ENCODE data around the gene SMC1A.
"Not testable (repeated sequence)": the region's sequence is repeated elsewhere in the genome, so short reads cannot be mapped to it uniquely, and the experiment has no call there.

Gene SMC1A

DNA sequence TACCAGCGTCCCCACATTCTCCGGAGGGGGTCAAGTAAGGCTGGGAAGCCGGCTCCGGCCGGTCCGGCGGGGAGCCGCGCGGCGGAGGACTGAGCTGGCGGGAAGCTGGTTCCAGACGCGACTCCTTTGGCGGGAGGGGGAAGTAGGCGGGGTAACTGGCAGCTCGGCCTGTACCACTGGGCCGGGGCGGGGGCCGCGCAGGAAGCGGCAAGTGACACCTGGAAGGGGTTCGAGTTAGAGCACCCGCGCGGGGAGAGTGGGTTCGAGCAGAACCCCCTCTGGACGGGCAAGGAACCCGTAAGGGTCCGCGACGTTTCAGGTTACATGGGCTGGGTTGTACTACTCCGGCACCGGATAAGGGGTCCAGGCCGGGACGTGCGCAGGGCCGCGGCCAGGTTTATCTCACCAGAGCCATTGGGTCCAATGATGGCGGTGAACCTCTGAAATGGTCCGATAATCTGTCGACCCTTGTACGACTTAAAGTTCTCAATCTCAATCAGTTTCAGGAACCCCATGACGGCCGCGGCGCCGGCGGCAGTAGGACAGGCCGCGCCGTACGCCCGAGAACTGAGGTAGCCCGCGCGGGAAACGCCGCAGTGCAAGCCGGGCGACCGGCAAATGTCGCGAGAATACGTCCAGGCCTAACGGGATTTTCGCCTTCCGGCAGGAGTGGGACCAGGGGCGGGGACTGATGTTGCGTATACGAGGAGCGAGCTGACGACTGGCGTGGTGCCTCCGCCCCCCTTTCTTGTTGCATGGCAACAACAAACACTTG, at the start of gene SMC1A:
Gene SMC1A (minus strand): TSS at position 569 of the 775 bp plus-strand sequence. CDS start 54 bp downstream, at position 515.
- DNase-seq: peak; percentile 99

GRCh38 chrX:53471346-53471745, 48.9 kb upstream of the SMC1A start:
- no peak for DNase-seq

- DNase-seq: not testable (repeated sequence)
Observed at GRCh38 chrX:53468659-53469058, 46.2 kb upstream of the SMC1A start.

GRCh38 chrX:53458082-53458481, 35.6 kb upstream of the SMC1A start:
- DNase-seq: no peak

- DNase-seq: no peak
Observed at GRCh38 chrX:53456254-53456653, 33.8 kb upstream of the SMC1A start.

GRCh38 chrX:53452812-53453211, 30.4 kb upstream of the SMC1A start:
- no peak for DNase-seq

GRCh38 chrX:53449632-53450031, 27.2 kb upstream of the SMC1A start:
- DNase-seq: no peak

DNA sequence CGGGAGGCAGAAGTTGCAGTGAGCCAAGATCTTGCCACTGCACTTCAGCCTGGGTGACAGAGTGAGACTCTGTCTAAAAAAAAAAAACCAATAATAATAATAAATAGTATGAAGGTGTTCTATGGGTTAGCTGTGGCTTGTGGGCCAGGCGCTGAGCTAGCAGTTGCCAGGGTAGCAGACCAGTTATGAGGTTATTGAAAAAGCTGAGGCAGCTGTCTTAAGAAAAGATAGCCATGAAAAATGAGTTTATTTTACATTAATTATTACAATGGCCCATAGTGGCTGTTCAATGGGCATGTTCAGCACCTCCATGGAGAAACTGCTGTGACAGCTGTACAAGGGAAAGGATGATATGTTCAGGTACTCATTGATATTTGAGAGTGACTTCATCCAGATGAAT, 25.0 kb upstream of the SMC1A start:
- no peak for DNase-seq

GRCh38 chrX:53445977-53446376, 23.5 kb upstream of the SMC1A start:
- peak; percentile 58 for DNase-seq

DNA sequence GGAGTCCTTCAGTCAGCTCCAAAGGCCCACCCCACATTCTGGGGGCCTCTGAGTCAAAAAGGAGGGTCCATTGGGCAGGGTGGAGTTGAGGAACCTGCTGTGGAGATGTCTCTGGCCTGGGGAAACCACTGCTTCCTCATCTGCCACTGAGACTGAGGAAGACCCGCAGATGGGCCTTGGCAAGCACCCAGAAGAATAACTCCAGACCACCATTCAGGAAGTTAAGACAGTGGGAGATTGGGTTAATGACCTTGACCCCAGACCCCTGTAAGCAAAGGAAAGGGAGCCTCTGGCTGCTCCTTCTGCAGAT, 19.8 kb upstream of the SMC1A start:
- DNase-seq: no peak

- DNase-seq: peak; percentile 82
Observed at GRCh38 chrX:53441531-53442321, 19.3 kb upstream of the SMC1A start.

- DNase-seq: peak; percentile 50
Observed at GRCh38 chrX:53440621-53441517, 18.4 kb upstream of the SMC1A start.

DNA sequence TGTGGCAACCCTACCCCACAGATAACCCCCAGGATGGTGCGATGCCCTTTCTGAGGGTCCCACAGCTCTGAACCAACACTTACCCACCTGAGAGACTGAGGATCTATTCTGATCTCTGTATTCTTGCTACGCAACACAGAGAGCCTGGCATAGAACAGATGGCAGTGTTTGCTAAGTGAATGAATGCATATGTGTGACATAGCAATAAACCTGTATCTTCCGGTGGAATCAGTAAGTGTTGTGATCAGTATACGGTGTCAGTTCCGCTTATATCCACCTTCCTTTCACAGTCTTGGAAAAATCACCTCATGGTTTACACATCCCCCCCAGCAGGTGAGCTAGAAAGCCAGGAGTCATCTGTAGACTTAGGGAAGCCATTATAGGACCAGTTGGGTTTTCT, 17.6 kb upstream of the SMC1A start:
- no peak for DNase-seq

GRCh38 chrX:53438832-53439230, 16.4 kb upstream of the SMC1A start:
- DNase-seq: no peak

DNA sequence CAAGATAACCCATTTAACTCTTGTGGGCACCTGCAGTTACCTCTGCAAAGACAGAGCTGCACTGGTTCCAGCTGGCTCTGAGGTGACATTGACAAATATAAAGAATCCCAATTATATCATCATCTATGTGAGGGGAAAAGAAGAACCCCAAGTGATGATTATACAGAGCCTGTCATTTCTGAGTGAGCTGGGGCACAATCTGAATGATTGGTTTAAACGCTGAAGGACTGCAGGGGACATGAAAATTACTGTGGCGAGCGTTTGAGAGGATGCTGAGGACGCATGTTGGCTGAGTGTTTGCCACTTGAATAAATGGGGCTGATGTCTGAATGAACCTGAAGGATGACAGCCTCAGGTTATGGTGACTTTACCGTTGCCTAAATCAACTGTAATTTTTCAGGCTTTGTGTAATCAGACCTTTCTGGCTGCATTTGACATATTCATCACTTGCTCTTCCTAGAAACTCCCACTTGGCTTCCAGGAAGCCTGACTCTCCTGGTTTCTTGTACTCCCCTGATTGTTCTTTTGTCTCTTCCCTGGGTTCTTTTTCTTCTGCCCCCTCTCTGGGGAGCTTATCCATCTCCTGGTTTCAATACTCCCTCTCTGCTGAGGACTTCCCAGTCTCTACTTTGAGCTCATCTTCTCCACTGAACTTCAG, 15.8 kb upstream of the SMC1A start:
- no peak for DNase-seq

DNA sequence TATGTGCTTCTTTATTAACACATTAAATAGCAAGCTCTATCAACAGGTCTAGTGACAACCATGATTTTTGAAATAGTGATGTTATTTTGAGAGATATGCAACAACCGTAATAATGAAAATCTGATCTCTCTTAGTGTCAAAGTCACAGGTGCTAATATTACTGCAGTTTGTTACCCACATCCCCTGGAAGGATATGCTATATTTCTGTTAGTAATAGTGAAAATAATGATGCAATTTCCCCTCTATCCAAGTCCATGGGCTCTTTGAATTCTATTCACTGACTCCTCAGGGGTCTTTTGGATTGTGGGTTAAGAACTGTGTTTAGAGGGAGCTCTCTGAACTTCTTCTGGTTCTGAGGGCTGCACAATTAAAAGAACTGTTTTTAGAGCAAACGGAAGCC, 14.8 kb upstream of the SMC1A start:
- DNase-seq: no peak

- DNase-seq: peak; percentile 78
Observed at GRCh38 chrX:53435997-53436396, 13.5 kb upstream of the SMC1A start.

- peak; percentile 91 for DNase-seq
Observed at GRCh38 chrX:53433651-53434639, 11.5 kb upstream of the SMC1A start, which contains the start of gene HSD17B10. TSS of gene HSD17B10 (minus strand) at chrX:53434370. CDS start at chrX:53434345, 25 bp downstream.

DNA sequence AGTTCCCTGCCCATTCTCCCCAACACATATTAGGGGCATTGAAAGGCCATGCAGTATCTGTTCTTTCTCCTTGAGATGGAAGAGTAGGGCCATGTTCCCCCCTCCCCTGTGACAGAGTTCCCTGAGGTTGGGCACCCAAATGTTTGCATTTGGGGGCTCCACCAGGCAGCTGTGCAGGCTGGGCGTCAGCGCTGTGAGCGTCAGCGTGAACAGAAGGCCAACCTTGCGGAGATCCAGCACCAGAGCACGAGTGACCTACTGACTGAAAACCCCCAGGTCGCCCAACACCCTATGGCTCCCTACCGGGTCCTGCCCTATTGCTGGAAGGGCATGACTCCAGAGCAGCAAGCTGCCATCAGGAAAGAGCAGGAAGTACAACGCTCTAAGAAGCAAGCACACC, 7.8 kb upstream of the SMC1A start:
- DNase-seq: no peak

GRCh38 chrX:53429755-53430154, 7.3 kb upstream of the SMC1A start:
- DNase-seq: no peak

GRCh38 chrX:53422861-53423306, 430 bp upstream of the SMC1A start, which contains the start of gene RIBC1:
TSS of gene RIBC1 (plus strand) at chrX:53422873. CDS start at chrX:53426277, 3,404 bp downstream.
- DNase-seq: no peak
